Effector memory CD4-positive, alpha-beta T cell (primary cell): ENCODE measurements around the gene LRMDA.

Experiments used
- DNase-seq, 3 donors: peaks; one replicate each; pipeline ENCODE4 v3.0.0-alpha.2; 2020
- H3K27ac ChIP-seq: 2 replicates; pipeline ENCODE4 v1.7.0; 2013; ENCODE audit warnings: mild to moderate bottlenecking, low read length, moderate library complexity; ENCODE audit not compliant: insufficient read depth, poor library complexity, severe bottlenecking
- H3K27me3 ChIP-seq: replicated peaks from 2 replicates; pipeline ENCODE4 v1.7.0; 2013; ENCODE audit warnings: mild to moderate bottlenecking, low read length; ENCODE audit not compliant: insufficient read depth, control insufficient read depth, poor library complexity, severe bottlenecking
- H3K36me3 ChIP-seq: 2 replicates; pipeline ENCODE4 v1.7.0; 2013; ENCODE audit warnings: mild to moderate bottlenecking, low read length, moderate library complexity; ENCODE audit not compliant: control insufficient read depth, insufficient read depth
- H3K4me1 ChIP-seq: 2 replicates; pipeline ENCODE4 v1.7.0; 2013; ENCODE audit warnings: low read length, mild to moderate bottlenecking; ENCODE audit not compliant: control insufficient read depth, insufficient read depth, poor library complexity, severe bottlenecking
- H3K4me3 ChIP-seq: 2 replicates; pipeline ENCODE4 v1.7.0; 2013; ENCODE audit warnings: low read length, low read depth, mild to moderate bottlenecking; ENCODE audit not compliant: insufficient read depth, poor library complexity, severe bottlenecking
- H3K9me3 ChIP-seq: 2 replicates; pipeline ENCODE4 v1.7.0; 2013; ENCODE audit warnings: mild to moderate bottlenecking, low read length, moderate library complexity; ENCODE audit not compliant: control insufficient read depth

Gene LRMDA

DNA sequence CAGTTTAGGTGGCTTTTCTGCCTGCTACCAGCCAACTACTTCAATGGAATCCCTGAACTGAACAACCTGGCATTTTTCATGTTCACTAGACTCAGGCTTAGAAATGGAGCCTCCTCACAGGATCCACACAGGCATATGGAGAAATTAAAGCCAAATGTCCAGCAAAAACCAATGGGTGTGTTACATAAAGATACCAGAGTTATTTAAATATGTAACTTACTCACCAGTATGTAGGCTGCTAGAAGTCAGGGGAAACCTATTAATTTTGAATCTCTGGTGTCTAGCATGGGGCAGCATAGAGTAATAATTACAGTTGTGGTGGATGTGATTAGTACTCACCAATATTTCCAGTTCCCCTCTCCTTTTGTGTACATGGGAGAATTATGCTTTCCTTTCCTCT, 383.6 kb downstream of the LRMDA start:
- H3K27me3 ChIP-seq: peaks cover 7% of the 10 kb centered on the region

DNA sequence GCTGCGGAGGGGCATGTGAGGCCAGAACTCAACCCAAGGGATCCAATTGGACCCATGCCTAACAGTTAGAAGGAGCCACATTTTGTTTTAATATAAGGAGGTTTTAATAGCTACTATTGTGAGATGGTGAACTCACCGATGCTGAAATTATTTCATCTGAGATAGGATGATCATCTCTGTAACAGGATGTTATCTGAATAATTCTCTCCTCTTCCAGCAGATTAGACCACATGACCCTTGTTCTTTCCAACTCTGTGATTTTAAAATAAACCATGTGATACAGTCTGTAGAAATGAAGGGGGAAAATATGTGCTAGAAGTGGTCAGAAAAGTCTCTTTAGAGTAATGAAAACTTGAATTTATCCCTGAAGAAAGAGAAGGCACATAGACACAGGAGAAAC, 385.8 kb downstream of the LRMDA start:
- no peaks in the 10 kb centered on the region for H3K4me1 ChIP-seq
- H3K27me3 ChIP-seq: peaks cover 7% of the 10 kb centered on the region
- no peaks in the 10 kb centered on the region for H3K9me3 ChIP-seq
- DNase-seq: no peak
- no peak overlapping the region for H3K27ac ChIP-seq
- H3K4me3 ChIP-seq: no peak overlapping the region
- H3K36me3 ChIP-seq: no peaks in the 10 kb centered on the region

More for the DNA sequence above, 383.6 kb downstream of the LRMDA start:
- no peaks in the 10 kb centered on the region for H3K4me1 ChIP-seq
- no peaks in the 10 kb centered on the region for H3K9me3 ChIP-seq
- DNase-seq: no peak
- H3K4me3 ChIP-seq: no peak overlapping the region
- no peak overlapping the region for H3K27ac ChIP-seq
- H3K36me3 ChIP-seq: no peaks in the 10 kb centered on the region

DNA sequence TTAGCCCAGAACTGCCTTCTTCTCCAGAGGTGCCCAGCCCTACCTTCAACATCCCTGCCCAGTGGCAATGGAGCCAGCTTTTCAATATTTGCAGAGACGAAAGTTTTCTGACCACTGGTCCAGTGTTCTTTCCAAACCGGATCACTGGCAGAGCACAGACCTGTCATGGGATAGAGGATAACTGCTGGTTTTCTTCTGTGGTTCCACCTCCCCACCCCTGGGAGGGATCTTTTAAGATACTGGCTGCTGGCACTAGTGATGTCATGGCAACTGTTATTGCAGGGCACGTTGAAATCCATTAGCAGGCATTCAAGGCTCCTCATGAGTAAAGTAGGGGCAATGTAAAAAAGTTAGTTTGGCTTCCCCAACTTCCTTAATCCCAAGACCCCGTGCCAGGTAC, 387.1 kb downstream of the LRMDA start:
- H3K27me3 ChIP-seq: peaks cover 7% of the 10 kb centered on the region
- H3K4me3 ChIP-seq: no peak overlapping the region
- no peaks in the 10 kb centered on the region for H3K4me1 ChIP-seq
- no peak for DNase-seq
- H3K36me3 ChIP-seq: no peaks in the 10 kb centered on the region
- H3K9me3 ChIP-seq: no peaks in the 10 kb centered on the region
- H3K27ac ChIP-seq: no peak overlapping the region

DNA sequence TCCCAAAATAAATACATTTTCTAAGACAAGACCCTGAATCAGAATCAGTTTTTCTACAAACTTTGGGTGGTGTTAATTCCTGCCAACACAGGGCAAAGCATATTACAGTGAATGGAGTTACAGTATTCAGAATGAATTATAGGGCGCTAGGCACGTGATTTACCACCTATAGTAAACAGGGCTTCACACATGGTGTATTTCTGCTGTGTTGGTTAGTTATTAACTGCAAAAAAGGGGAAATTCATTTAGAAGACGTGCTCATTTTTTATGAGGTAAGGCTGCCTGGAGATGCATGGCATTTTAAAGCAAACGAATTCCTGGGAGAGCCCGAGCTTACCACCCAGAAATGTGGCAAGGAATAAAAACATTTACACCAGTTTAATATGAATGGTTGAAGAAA, 393.8 kb downstream of the LRMDA start:
- no peak overlapping the region for H3K27ac ChIP-seq
- H3K9me3 ChIP-seq: no peaks in the 10 kb centered on the region
- H3K27me3 ChIP-seq: no peaks in the 10 kb centered on the region
- H3K4me1 ChIP-seq: no peaks in the 10 kb centered on the region
- no peak for DNase-seq
- no peak overlapping the region for H3K4me3 ChIP-seq
- no peaks in the 10 kb centered on the region for H3K36me3 ChIP-seq

DNA sequence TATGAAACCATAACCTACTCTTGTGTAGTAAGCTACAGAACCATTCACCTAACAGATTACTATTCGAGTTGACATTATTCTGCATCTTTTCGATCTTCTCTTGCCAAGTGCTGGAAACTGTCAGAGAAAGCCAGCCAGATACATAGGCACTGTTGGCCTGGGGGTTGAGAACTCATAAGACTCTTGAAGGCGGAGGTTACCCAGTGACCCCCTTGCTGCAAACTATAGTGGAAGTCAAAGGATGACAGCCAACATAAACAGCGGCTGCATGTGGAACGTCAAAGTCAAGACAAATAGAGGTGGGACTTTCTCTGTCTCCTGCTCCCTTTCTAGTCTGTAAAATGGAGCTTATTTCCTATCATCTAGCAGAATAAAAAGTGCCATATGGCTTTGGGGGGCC, 394.2 kb downstream of the LRMDA start:
- DNase-seq: no peak

DNA sequence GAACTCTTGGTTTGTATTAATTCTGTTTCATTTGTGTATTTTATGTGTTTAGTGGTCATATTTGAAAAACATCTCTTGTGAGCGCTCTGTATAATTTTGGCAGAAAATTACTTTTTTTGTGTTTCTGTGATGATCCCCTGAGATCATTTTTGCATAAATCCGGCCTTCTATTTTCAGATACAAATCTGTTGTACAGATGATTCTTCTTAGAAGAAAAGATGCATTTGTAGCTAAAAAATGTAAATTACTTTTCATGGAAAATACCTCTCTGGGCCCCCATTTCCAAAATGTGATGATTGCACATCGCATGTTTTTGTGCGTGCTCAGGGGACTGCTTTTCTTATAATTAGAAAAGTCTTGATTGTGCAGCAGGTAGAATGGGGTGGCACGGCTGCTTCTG, 395.4 kb downstream of the LRMDA start:
- H3K9me3 ChIP-seq: no peaks in the 10 kb centered on the region

More for the DNA sequence above, 394.2 kb downstream of the LRMDA start:
- no peaks in the 10 kb centered on the region for H3K27me3 ChIP-seq
- H3K9me3 ChIP-seq: no peaks in the 10 kb centered on the region
- no peaks in the 10 kb centered on the region for H3K36me3 ChIP-seq
- H3K4me3 ChIP-seq: no peak overlapping the region
- no peaks in the 10 kb centered on the region for H3K4me1 ChIP-seq
- no peak overlapping the region for H3K27ac ChIP-seq

DNA sequence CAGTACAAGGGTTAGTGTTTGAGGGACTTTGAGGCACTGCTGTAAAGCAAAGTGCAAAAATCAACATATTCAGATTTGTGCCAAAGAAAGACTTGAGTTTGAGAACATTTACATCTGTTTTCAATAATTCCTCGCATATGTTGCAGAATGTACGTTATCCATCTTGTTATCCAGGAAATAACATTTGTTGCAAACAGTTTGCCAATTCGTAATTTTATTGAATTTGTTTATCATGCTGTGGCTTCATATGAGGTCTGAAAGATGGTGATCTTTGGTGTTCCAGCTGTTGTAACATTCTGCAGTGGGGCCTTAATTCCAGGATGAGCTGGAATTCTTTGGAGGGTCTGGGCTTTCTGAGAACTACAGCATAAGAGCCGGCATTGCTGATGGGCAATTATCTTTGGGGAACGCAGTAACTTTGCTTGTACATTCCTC, 396.2 kb downstream of the LRMDA start:
- no peaks in the 10 kb centered on the region for H3K4me1 ChIP-seq
- no peaks in the 10 kb centered on the region for H3K9me3 ChIP-seq
- DNase-seq: no peak
- H3K36me3 ChIP-seq: no peaks in the 10 kb centered on the region
- H3K4me3 ChIP-seq: no peak overlapping the region
- no peaks in the 10 kb centered on the region for H3K27me3 ChIP-seq
- no peak overlapping the region for H3K27ac ChIP-seq

More for the DNA sequence above, 395.4 kb downstream of the LRMDA start:
- no peak for DNase-seq
- Histone ChIP-seq H3K4me3 (no peak overlapping the region), H3K27ac (no peak overlapping the region), H3K4me1 (no peaks in the 10 kb centered on the region), H3K36me3 (no peaks in the 10 kb centered on the region), H3K27me3 (no peaks in the 10 kb centered on the region)

DNA sequence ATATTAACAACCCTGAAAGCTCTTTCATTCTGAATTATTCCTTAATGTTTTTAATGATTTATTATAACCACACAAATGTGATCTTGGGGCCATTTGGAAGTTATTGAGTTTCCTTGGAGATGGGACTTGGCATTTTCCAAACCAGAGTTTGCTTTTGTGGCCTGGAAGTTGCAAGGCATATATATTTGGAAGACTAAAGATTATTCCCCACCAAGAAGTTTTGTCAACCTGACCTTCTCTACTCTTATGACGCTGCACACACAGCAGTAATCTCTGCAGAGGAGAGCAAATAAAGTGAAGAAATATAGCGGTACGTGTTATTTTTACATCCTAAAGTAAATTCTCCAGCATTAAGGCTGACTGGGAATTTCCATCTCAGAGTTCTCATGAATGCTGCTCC, 397.0 kb downstream of the LRMDA start:
- Histone ChIP-seq H3K4me3 (no peak overlapping the region), H3K9me3 (no peaks in the 10 kb centered on the region), H3K36me3 (no peaks in the 10 kb centered on the region), H3K4me1 (no peaks in the 10 kb centered on the region), H3K27me3 (no peaks in the 10 kb centered on the region), H3K27ac (no peak overlapping the region)
- DNase-seq: no peak

DNA sequence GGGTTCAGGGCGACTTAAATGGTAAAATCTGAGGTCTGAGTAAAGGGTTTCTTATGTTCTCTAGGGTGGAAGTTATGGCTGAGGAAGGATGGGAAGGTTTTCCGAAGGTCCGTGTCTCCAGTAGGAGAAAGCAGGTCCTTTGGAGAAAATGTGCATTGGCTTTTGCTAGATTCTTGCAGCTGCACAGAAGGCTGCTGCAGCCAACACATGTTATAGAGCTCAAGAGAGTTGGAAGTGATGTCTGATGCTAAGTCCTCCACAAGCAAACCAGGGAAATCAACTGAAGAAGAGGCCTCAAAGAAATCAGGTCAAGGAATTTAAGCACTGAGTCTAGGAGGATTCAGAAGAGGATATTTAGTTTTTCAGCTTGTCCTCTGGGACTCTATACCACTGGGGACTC, 404.6 kb downstream of the LRMDA start:
- Histone ChIP-seq H3K4me3 (no peak overlapping the region), H3K36me3 (no peaks in the 10 kb centered on the region), H3K27ac (no peak overlapping the region), H3K4me1 (no peaks in the 10 kb centered on the region), H3K9me3 (no peaks in the 10 kb centered on the region), H3K27me3 (no peaks in the 10 kb centered on the region)
- DNase-seq: no peak

DNA sequence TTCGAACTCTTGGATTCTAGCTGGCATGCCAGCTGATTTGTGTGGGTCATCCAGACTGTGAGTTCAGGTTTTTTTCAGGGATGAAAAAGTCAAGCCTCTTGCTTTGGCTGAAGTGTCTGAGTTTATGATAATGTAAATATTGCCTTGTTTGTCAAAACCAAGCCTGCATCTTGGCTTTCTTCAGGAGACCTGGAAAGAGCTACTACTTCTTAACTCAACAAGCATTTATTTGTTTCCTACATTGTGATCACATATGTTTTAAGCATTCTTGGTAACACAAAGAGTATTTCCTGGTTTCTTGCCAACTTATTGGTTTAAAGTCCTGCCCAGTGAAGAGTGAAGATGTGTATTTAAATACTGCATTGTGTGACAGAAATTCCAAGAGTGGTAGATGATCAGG, 407.1 kb downstream of the LRMDA start:
- Histone ChIP-seq H3K36me3 (no peaks in the 10 kb centered on the region), H3K27me3 (no peaks in the 10 kb centered on the region), H3K27ac (no peak overlapping the region), H3K4me1 (no peaks in the 10 kb centered on the region), H3K4me3 (no peak overlapping the region), H3K9me3 (no peaks in the 10 kb centered on the region)
- DNase-seq: no peak

DNA sequence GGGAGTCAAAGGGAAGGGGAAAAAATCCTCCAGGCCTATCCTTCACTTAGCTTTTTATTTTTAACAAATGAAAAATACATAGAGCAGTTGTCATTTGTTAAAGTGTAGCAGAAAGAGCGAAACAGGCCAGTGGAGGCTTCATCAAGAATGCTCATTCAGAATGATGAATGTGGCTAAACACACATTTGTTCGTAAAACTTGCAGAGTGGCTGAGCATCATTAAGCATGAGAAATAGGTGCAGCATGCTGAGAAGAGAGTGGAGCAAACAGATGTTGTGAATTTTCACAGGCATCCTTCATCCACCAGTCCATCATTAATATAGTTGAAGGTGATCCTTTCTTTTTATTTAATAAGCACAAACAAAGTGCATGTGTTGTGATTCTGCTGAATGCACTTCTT, 407.6 kb downstream of the LRMDA start:
- no peak for DNase-seq
- Histone ChIP-seq H3K36me3 (no peaks in the 10 kb centered on the region), H3K27ac (no peak overlapping the region), H3K4me3 (no peak overlapping the region), H3K9me3 (no peaks in the 10 kb centered on the region), H3K27me3 (no peaks in the 10 kb centered on the region), H3K4me1 (no peaks in the 10 kb centered on the region)
